ENCODE results near the gene SPINK6.

SPINK6 gene, protein sequence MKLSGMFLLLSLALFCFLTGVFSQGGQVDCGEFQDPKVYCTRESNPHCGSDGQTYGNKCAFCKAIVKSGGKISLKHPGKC

DNA sequence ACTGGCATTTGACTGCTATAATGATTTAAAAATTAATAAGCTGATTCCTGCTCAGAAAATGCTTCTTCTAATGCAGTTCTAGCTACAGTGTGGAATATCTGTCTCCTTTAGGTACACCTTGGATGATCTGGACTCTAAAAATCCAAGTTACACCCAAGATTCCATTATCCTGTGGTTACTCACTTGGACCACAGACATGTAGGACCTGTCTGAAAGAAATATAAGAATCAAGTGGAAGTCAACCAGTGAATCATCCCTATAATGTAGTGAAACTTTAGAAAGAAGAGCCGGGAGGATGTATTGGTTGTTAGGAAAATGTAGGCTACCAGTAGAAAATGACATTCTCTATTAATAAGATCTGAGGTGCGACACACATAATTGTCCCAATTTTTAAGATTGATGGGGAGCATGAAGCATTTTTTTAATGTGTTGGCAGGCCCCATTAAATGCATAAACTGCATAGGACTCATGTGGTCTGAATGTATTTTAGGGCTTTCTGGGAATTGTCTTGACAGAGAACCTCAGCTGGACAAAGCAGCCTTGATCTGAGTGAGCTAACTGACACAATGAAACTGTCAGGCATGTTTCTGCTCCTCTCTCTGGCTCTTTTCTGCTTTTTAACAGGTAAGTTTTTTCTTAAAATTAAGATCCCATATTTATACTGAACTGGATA, at the start of gene SPINK6:
Gene SPINK6, plus strand, starts transcription at position 512 of the 673 bp plus-strand sequence. Its CDS starts 55 bp downstream, at position 567.
- no peak for DNase-seq (ENCODE audit: low spot score)

DNA sequence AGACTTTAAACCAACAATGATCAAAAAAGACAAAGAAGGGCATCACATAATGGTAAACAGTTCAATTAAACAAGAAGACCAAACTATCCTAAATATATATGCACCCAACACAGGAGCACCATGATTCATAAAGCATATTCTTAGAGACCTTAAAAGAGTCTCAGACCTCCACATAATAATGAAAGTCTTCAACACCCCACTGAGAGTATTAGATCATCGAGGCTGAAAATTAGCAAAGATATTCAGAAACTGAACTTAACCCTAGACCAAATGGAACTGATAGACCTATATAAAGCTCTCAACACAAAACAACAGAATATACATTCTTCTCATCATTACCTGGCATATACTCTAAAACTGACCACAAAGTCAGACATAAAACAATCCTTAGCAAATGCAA, 46.2 kb upstream of the SPINK6 start:
- no peak for DNase-seq (ENCODE audit: low spot score)

DNA sequence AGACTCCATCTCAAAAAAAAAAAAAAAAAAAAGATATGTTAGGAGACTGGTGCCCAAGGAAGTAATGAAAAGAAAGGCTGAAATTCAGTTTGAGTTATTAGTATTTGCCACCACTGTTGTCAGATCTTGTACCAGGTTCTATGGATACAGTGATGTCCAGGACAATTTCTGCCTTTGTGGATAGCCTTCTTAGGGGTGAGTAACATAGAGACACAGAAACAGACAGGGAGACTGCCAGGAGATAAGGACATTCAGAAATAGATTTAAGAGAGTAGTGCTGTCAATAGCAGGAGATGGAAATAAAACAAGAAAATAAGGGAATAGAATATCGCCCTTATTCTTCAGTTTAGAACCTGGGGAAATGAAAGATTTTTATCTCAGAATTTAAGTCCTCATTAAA, 40.8 kb upstream of the SPINK6 start:
- DNase-seq (ENCODE audit: low spot score), result no peak

DNA sequence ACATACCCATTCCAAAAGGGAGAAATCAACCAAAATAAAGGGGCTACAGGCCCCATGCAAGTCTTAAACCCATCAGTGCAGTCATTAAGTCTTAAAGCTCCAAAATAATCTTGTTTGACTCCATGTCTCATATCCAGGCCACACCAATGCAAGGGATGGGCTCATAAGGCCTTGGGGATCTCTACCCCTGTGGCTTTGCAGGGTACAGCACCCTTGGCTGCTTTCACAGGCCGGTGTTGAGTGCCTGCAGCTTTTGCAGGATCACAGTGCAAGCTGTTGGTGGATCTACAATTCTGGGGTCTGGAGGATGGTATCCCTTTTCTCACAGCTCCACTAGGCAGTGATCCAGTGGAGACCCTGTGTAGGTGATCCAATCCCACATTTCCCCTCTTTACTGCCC, 39.5 kb upstream of the SPINK6 start:
- no peak for DNase-seq (ENCODE audit: low spot score)

DNA sequence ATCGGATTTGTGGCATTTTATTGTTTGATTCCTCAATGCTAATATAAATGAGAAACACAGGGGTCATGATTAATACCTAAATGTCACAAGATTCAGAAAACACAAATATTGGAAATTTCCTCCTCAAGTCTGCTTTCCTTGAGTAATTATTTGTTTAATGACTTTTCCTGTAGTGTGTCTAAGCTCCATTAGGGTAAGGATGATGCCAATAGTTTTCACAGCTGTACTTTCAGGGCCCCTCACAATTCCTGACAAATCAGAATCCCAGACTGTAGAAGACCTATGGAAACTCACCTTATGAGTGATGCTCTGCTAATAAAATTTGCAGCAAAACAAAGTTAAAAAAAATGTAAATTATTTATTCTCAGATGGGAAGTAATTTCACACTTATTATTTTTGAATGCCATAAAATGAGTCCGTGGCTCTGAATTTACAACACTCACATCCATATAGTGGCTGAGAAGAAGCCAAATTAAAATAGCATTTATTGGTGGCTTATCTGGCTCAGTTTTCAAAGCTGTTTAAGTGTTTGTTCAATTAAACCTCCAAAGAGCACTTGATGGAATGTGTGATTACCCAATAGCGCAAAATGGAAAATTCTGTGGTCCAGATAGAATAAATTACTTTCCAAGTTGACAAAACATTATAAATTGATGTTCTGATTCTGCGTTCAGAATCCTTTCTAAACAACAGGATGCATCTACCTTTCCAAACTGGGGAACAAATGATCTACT, 36.1 kb upstream of the SPINK6 start:
- no peak for DNase-seq (ENCODE audit: low spot score)

DNA sequence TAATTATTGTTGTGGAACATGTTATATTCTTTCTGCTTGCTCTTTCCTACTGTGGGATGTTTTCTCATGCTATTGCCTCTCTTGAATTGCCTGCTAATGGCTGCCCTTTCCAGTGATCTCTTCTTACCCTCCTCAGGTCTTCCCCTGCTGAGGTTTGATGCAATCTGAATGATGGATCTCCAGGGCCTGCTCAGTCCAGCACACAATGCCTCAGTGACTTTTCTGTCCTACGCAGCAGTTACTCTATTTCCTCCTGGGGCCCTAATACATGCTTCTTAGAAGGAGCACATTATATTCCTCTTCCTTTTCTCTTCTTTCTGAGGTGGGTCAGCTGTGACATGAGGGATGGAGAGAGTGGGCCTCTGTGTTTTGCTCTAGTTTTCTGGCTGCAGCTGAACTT, 34.6 kb upstream of the SPINK6 start, which contains the start of gene SPINK14:
Gene SPINK14, plus strand, starts transcription at position 301 of the 400 bp plus-strand sequence. CDS start 1,187 bp downstream, outside the sequence.
- no peak for DNase-seq (ENCODE audit: low spot score)

DNA sequence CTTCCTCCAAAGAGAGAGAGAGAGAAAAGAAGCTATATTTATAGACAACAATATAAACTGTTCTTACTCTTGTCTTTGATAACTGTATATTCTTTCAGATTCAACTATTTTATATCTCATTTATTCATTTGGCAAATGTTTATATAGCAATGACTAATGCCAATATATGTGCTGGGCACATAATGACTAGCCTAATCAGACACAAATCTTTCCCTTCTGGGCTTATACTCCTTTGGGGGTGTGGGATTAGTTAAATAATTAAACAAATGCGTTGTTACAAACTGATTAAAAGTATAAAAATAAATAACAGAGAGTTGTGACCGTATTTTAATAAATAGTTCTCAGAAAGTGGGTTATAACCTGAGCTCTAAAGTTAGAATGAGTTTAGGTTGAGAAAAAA, 30.5 kb upstream of the SPINK6 start:
- DNase-seq (ENCODE audit: low spot score), result no peak

DNA sequence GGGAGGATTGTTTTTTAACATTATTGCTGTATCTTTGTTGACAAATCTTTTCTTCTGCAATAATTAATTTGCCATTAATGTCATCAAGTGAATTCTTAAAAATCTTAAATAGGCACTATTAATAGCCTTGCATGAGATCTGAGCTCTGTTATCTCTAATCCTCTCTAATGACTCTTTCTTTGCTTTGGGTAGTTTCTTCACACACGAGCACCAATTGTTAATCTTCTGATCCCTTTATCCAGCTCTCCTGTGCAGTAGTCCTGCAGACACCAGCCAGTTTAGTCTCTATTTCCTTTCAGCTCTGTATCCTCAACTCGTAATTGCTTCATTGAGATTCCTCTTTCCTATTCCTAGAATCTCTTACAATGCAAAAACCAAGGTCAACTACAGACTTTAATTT, 26.4 kb upstream of the SPINK6 start:
- no peak for DNase-seq (ENCODE audit: low spot score)

DNA sequence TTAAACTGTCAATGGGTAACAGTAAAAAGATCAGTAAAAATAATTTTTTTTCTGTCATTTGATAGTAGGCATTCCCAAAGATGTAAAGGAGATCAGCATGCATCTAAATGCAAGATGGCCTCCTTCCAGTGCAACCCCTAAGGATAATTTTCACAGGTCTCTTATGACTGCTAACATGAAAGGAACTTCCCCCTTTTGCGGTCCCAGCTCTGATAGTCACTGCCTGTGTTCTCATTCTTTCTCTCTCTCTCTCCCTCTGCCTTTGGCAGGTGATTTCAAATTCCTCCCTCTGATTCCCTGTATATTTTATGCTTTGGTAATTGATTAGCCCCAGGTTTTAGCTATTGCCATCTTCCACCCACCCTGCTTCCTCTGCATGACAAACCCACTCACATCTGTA, 25.6 kb upstream of the SPINK6 start:
- no peak for DNase-seq (ENCODE audit: low spot score)

DNA sequence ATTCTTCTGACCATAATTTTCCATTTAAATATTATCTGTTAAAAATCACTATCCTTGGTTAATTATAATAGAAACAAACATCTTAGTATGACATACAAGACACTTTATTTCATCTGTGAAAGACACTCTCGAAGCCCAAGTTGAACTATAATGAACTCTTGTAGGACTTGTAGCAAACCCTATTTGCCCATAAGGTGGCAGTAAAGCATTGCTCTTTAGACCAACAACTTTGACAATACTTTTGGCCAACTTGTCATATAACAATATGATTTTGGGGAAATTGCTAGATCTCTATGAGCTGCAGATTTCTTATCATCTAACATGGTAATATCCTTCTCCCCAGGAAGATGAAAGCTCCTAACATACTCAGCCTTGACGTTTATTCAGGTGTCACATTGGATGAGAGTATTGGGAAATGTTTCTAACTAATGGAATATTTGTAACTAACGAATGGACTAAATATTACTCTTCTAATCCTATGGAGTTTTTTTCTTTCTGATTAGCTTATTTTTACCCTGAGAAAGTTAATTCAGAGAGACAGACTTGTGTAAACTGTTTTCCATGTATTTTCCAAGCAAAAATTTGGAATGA, 23.5 kb upstream of the SPINK6 start:
- DNase-seq (ENCODE audit: low spot score), result peak; percentile 44

DNA sequence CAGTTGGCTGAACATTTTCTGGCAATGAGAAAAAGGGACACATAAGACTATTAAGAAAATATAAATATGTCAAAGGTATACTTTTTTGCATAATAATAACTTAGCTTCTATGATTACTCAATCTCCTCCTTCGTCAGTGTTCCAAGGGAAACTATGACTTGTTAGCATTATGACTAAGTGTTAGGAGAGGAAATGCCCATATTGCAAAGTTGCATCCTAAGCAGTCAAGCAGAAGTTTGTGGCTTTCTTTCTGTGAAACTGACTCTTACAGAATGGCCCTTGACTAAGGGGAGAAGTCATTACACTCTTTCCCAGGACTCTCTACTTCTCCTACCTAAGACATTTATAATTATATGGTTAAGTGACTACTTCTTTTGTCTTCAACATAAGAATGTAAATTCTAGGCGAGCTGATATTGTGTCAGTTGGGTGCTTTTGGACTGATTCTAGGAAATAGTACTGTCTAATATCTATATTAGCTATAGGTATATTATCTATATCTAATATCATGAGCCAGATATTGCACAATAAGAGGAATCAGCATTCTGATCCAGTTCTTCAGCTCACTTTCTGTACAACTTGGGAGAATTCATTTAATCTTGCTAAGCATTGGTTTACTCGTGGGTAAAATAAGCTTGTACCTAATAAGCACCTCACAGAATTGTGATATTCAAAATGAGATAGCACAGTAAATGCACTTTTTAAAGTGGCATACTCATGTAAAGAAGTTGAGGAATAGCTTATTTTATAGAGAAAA, 16.4 kb upstream of the SPINK6 start:
- DNase-seq (ENCODE audit: low spot score), result no peak

DNA sequence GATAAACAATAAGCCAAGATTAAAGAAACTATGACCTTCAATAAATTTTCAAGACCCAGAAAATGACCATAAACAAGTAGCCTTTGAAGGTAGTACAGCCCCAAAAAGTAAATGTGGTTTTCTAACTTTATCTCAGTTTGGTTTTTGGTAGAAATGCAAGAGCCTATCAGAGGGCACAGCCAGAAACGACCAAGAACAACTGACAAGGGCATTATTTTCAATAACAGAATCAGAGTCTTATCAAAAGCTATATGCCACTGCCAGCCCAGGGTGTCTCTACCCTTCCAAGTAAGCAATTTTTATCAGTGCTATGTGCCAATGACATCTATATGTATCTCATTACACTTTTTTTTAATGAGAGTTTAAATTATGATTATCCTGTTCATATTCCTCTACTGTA, 11.8 kb upstream of the SPINK6 start:
- DNase-seq (ENCODE audit: low spot score), result no peak

DNA sequence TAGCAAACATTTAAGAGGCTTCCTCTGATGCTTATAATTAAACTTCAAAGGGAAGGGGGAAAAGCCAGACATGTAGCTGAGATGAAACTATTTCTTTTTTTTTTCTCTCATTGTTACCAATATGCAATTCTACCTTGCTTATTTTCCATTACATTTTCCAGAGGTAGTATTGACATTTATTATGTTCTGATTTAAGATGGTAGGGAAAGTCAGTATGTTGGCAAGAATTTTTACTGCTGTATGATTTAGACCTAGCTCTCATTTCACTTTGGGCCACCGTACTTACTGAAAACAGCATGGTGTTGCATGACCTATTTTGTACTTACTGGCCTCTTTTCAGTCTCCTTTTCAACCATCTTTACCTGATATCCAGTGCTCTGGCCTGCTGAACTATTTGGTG, 9.6 kb upstream of the SPINK6 start:
- no peak for DNase-seq (ENCODE audit: low spot score)

DNA sequence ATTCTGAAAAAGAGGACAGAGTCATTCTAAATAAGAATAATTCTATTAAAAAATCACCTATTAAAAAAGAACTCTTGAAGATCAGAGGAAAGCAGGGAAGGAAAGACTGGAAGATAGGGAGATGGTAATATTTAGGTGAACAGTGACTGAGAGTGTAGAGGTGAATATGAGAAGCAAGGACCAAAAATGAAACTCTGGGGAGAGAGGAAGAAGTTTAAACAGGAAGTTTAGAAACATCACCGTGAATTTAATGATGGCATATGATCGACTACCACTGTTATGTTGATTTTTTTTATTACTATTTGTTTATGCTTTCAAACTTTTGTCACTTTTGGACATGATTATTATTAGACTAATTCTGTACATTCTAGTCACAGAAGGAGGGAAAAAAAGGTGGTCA, 1.7 kb upstream of the SPINK6 start:
- no peak for DNase-seq (ENCODE audit: low spot score)

DNA sequence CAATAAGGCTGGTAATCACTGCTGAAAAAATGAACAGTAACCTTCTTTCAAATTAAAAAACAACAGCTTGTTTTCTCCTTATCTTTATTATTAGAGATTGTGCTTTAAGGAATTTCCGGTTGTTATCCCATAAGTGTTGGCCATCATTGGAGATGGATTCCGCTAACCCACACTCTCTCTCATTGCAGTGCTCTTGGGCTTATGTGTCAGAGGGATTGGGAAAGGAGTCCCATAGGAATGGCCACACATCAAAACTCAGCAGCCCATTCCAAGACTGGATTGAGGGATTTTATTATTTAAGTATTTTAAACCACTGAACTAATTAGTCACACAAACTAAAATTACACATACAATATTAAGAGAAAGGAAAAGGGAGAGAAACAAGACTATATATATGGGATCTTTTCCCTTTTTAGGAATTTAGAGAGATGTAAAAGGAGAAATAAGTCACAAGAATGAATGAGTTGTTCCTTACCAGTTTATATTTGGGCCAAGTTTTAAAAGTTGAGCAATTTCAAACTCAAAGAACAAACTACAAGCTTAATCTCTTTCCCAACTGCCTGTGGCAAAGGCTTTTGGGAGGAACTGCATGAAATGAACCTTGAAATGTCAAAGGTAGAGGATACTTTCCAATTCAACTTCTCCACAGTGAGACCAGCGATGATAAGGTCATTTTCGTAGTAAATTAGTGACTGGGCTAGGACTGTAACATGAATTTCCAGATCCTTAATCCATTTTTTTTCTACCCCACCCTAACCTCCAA, 2.4 kb downstream of the SPINK6 start:
- DNase-seq (ENCODE audit: low spot score), result no peak

DNA sequence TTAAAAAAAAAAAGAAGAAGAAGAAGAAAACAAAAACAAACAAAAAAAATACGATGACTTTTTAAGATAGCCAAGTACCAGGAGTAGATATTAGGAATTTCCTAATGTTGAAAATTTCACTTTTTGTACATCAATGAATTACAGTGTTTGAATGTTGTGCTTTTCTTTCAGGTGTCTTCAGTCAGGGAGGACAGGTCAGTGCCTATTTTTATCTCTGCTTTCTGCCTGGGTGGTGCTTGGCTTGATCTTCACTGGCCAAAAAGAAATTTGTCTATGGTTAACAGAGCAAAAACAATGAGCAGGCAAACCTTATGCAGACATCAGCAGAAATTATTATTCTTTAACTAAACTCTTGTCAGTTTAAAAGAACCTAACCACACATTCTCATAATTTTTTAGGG, 3.0 kb downstream of the SPINK6 start:
- no peak for DNase-seq (ENCODE audit: low spot score)

DNA sequence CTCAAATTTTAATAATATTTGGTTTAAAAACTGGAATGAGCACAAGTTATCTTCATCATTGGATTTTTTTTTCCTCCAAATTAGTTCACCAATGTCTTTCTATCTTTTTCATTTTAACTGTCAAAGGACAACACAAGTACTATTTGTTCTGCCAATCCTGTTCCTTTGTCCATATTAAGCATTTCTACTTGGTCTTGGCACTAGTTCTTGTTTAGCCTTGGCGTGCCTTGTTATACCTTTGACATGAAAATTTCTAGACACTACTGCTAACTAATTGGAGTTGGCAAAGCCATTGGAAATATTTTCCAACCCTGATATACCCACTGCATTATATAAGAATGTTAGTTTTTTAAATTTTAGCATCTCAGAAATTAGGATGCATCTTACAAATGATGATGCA, 3.8 kb downstream of the SPINK6 start:
- no peak for DNase-seq (ENCODE audit: low spot score)

DNA sequence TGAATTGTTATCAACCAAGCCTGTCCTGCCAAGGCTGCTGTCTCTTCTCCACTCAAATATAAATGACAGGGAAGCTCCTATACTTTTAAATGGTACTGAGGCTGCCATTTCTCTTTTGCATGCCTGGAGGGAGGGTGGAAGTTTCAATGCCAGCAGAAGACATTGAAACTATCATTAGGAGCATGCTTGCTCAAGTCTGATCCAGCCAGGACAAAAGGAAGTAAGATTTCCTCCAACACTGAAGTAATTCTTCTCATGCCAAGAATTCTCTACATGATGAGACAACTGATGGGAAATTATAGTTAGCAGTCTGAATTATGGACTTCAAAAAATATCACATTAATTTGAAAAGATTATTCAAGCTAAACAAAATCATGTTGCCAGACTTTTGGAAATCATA, 5.4 kb downstream of the SPINK6 start:
- no peak for DNase-seq (ENCODE audit: low spot score)

DNA sequence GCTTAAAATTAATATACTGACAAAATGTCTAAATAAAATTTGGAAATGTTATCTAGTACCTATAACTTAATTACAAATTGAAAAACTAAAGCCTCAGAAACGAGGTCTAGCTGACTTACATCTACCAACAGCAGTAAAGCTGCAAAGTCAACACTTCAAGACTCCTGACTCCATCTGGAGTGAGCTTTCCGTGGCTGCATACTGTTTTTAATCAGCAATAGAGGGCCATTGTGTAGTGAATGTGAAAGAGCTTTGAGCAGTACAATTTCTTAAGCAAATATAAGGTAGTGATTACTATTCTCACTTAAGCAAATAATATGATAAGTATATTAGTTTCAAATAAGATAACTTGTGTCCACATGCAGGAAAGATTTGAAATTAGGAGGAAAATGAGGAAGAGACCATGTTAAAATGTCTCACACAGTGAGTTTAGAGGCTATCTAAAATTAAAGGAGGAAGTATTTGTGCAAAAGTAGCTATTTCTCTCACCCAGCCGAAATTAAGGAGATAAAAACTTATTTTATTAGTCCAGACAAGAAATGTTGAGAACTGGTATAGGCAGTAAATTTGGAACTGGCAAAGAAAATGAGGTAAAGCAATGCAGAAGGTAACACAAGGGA, 6.4 kb downstream of the SPINK6 start:
- DNase-seq (ENCODE audit: low spot score), result no peak

DNA sequence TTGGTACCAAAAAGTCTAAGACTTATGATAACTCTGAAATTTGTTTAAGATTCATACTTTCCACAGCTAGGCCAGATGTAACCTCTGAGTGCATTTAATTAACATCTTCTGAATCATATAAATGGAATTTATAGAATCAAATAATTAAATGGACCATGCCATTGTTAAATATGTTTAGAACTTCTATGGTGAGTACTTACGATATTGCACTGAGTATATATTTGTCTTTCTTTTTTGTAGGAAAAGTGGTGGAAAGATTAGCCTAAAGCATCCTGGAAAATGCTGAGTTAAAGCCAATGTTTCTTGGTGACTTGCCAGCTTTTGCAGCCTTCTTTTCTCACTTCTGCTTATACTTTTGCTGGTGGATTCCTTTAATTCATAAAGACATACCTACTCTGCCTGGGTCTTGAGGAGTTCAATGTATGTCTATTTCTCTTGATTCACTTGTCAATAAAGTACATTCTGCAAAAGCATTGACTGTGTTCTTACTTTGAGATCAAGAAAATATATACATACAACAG, 11.9 kb downstream of the SPINK6 start:
- DNase-seq (ENCODE audit: low spot score), result no peak

DNA sequence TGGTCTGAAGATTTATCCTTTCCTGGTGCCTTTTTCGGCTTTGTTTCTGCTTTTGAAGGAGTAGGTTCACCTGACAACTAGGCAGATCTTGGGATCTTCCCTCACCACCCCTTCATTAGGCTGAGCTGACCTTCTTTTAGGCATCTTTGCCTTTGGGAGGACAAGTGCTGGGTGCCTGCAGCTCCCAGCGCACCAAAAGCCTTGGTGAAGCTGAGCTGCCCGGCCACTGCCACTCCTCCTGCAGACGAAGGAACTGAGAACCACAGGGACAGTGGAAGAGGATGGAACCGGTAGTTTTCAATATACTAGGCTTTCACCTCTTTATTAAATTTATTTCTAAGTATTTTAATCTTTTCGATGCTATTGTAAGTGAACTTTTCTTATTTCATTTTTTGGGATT, 18.7 kb downstream of the SPINK6 start:
- DNase-seq (ENCODE audit: low spot score), result no peak
